HG03378 (cell line): Measurements from ENCODE around the gene OR13C5.

Source experiments
- ATAC-seq: cut with Tn5 transposase; IDR thresholded peaks from one replicate; pipeline ENCODE4 v1.9.1; 2021; ENCODE audit warnings: mild to moderate bottlenecking, moderate library complexity; ENCODE audit not compliant: unreplicated experiment

The OR13C5 gene

GRCh38 chr9:104555521-104555920, 43.7 kb downstream of the OR13C5 start:
- no peak for ATAC-seq

GRCh38 chr9:104553261-104553660, 46.0 kb downstream of the OR13C5 start:
- no peak for ATAC-seq
